Measurements from ENCODE around the gene EHMT1.

EHMT1 gene

GRCh38 chr9:137618105-137619067 lies at the start of gene EHMT1:
Gene EHMT1 (plus strand): TSS chr9:137619005. CDS start chr9:137619029, 24 bp downstream.
- Mint-ChIP-seq H3K4me3 (peak within 1 kb of the TSS; percentile 95), H3K9me3 (no peaks in the 10 kb centered on the region), H3K27me3 (ENCODE audit: low read depth, poor library complexity) (peaks cover 2% of the 10 kb centered on the region), H3K36me3 (ENCODE audit: low read depth) (peaks cover 19% of the 10 kb centered on the region), H3K27ac (peak within 1 kb of the TSS; percentile 96), H3K4me1 (peaks cover 40% of the 10 kb centered on the region)
- no peak for TF ChIP-seq CTCF (IDR thresholded peaks at IDR 0.05)
- DNase-seq = peak; percentile 93

GRCh38 chr9:137569609-137570203 lies 49.1 kb upstream of the EHMT1 start:
- no peaks in the 10 kb centered on the region for H3K4me1 Mint-ChIP-seq
- H3K4me3 Mint-ChIP-seq = no peak overlapping the region
- H3K36me3 Mint-ChIP-seq (ENCODE audit: low read depth) = peaks cover 35% of the 10 kb centered on the region
- no peak overlapping the region for H3K27ac Mint-ChIP-seq
- peaks cover 3% of the 10 kb centered on the region for H3K27me3 Mint-ChIP-seq (ENCODE audit: low read depth, poor library complexity)
- no peak for TF ChIP-seq CTCF (IDR thresholded peaks at IDR 0.05)
- no peaks in the 10 kb centered on the region for H3K9me3 Mint-ChIP-seq
- DNase-seq = no peak

- H3K4me3 Mint-ChIP-seq = no peak overlapping the region
- no peaks in the 10 kb centered on the region for H3K9me3 Mint-ChIP-seq
- no peak overlapping the region for H3K27ac Mint-ChIP-seq
- DNase-seq = no peak
- H3K4me1 Mint-ChIP-seq = peaks cover 1% of the 10 kb centered on the region
- peaks cover 43% of the 10 kb centered on the region for H3K36me3 Mint-ChIP-seq (ENCODE audit: low read depth)
- no peak for TF ChIP-seq CTCF (IDR thresholded peaks at IDR 0.05)
- peaks cover 3% of the 10 kb centered on the region for H3K27me3 Mint-ChIP-seq (ENCODE audit: low read depth, poor library complexity)
These were observed 48.2 kb upstream of the EHMT1 start for GRCh38 chr9:137570566-137570965.

GRCh38 chr9:137574192-137574591 lies 44.6 kb upstream of the EHMT1 start:
- no peak for TF ChIP-seq CTCF (IDR thresholded peaks at IDR 0.05)
- Mint-ChIP-seq H3K4me1 (peaks cover 24% of the 10 kb centered on the region), H3K4me3 (no peak overlapping the region), H3K36me3 (ENCODE audit: low read depth) (peaks cover 49% of the 10 kb centered on the region), H3K27me3 (ENCODE audit: low read depth, poor library complexity) (peaks cover 3% of the 10 kb centered on the region), H3K9me3 (no peaks in the 10 kb centered on the region), H3K27ac (no peak overlapping the region)
- no peak for DNase-seq

GRCh38 chr9:137575364-137575715 lies 43.5 kb upstream of the EHMT1 start:
- Mint-ChIP-seq H3K27ac (peak overlapping the region; percentile 25), H3K4me3 (no peak overlapping the region), H3K27me3 (ENCODE audit: low read depth, poor library complexity) (peaks cover 2% of the 10 kb centered on the region), H3K9me3 (no peaks in the 10 kb centered on the region), H3K36me3 (ENCODE audit: low read depth) (peaks cover 46% of the 10 kb centered on the region), H3K4me1 (peaks cover 24% of the 10 kb centered on the region)
- TF ChIP-seq CTCF (IDR thresholded peaks at IDR 0.05) = no peak
- no peak for DNase-seq

All from nephron progenitor cell (in vitro differentiated cells).